Glutamatergic neuron (in vitro differentiated cells): Measurements from ENCODE around the gene SLC35F3. TPM values are rescaled to one million over a fixed set of nuclear protein-coding genes. Genes with fewer than 3 reads are reported as not detected.

Experiments used
- DNase-seq: peaks from one replicate; pipeline ENCODE4 v3.0.0; 2022
- H3K27ac Mint-ChIP-seq: one replicate; pipeline ENCODE4 v1.8.0; 2020; ENCODE audit warnings: mild to moderate bottlenecking, mixed read lengths, inconsistent platforms; ENCODE audit not compliant: unreplicated experiment
- H3K27me3 Mint-ChIP-seq: one replicate; pipeline ENCODE4 v1.8.0; 2020; ENCODE audit warnings: mild to moderate bottlenecking, moderate library complexity, mixed read lengths, inconsistent platforms; ENCODE audit not compliant: unreplicated experiment
- H3K36me3 Mint-ChIP-seq: one replicate; pipeline ENCODE4 v1.8.0; 2020; ENCODE audit warnings: mild to moderate bottlenecking, mixed read lengths, inconsistent platforms; ENCODE audit not compliant: unreplicated experiment
- H3K4me1 Mint-ChIP-seq: one replicate; pipeline ENCODE4 v1.8.0; 2020; ENCODE audit warnings: mild to moderate bottlenecking, low read depth, mixed read lengths, inconsistent platforms; ENCODE audit not compliant: unreplicated experiment
- H3K4me3 Mint-ChIP-seq: one replicate; pipeline ENCODE4 v1.8.0; 2020; ENCODE audit warnings: mild to moderate bottlenecking, mixed read lengths, inconsistent platforms; ENCODE audit not compliant: unreplicated experiment
- H3K9me3 Mint-ChIP-seq: one replicate; pipeline ENCODE4 v1.8.0; 2020; ENCODE audit warnings: mild to moderate bottlenecking, moderate library complexity, mixed read lengths, inconsistent platforms; ENCODE audit not compliant: unreplicated experiment
- total RNA-seq: library from RNA; stranded (reverse); fragmentation: NEBNext Ultra II Directional; extraction: Animal tissue kit (Norgen Biotek cat#: 25700); gene quantifications from one replicate; pipeline ENCODE4 v1.2.1, GENCODE V29; 2021; ENCODE audit not compliant: unreplicated experiment
- TF ChIP-seq, protein P1 (sequence below): fragments of 200-600 bp; sonication (generic); IDR thresholded peaks from one replicate; pipeline ENCODE4 v1.5.0; 2021; ENCODE audit not compliant: partially characterized antibody, unreplicated experiment

Gene SLC35F3
- total RNA-seq, 1 donor from 2014 or later, result 0.98 TPM

DNA sequence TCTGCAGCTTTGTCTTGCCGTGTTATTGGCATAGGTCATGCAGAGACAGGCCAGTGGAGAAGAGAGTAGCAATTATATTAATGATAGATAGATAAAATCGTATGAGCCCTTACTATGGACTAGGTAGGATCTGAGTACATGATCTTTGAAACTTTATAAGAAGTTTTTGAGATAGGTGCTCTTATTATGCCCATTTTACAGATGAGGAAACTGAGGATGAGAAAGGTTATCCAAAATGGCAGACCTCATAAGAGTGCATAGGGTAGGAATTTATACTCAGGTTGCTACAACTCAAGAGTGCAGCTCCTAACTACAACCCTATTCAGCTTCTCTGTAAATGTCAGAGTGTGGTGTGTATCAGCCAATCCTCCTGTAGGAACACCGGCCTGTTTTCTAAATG, 89.6 kb downstream of the SLC35F3 start:
- no peak for DNase-seq
- Mint-ChIP-seq H3K36me3 (no peaks in the 10 kb centered on the region), H3K27me3 (peaks cover 2% of the 10 kb centered on the region), H3K9me3 (peaks cover 2% of the 10 kb centered on the region), H3K27ac (no peak overlapping the region), H3K4me3 (no peak overlapping the region), H3K4me1 (peaks cover 6% of the 10 kb centered on the region)
- TF ChIP-seq, protein P1, sequence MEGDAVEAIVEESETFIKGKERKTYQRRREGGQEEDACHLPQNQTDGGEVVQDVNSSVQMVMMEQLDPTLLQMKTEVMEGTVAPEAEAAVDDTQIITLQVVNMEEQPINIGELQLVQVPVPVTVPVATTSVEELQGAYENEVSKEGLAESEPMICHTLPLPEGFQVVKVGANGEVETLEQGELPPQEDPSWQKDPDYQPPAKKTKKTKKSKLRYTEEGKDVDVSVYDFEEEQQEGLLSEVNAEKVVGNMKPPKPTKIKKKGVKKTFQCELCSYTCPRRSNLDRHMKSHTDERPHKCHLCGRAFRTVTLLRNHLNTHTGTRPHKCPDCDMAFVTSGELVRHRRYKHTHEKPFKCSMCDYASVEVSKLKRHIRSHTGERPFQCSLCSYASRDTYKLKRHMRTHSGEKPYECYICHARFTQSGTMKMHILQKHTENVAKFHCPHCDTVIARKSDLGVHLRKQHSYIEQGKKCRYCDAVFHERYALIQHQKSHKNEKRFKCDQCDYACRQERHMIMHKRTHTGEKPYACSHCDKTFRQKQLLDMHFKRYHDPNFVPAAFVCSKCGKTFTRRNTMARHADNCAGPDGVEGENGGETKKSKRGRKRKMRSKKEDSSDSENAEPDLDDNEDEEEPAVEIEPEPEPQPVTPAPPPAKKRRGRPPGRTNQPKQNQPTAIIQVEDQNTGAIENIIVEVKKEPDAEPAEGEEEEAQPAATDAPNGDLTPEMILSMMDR, result no peak

DNA sequence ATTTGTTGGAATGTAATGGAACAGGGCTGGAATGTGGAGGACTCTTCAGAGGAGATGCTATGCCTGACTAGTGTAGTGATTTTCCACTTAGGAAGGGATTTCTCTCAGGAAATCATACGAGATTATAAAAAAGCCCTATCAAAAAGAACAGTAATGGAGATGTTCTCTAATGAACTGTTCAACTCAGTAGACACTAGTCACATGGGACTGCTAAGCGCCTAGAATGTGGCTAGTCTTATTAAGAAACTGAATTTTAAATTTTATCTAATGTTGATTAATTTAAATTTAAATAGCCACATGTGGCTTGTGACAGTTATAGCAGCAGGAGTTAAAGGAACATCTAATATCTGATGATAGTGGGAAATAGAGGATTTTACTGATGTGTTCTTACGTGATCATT, 94.0 kb downstream of the SLC35F3 start:
- peaks cover 13% of the 10 kb centered on the region for H3K4me1 Mint-ChIP-seq
- H3K36me3 Mint-ChIP-seq, result no peaks in the 10 kb centered on the region
- H3K27ac Mint-ChIP-seq, result no peak overlapping the region
- TF ChIP-seq, protein P1, result no peak
- no peak overlapping the region for H3K4me3 Mint-ChIP-seq
- peaks cover 2% of the 10 kb centered on the region for H3K27me3 Mint-ChIP-seq
- DNase-seq, result no peak
- H3K9me3 Mint-ChIP-seq, result peaks cover 2% of the 10 kb centered on the region

DNA sequence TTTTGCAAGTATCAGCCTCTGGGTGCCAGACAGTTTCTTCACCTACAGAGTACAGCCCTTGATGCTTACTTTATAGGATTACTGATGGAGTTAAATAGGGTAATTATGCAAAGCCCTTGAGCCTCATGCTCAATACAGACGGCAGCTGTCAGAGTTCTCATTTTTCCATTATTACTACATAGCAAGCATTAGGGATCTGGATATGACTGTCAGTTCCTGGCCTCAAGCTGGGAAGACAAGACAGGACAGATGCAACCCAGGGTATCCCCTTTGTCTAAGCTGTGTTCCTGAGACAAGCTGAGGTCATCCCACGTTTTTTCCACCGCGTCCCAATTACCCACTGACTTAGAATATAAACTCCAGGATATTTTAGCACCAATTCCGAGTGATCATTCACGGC, 94.4 kb downstream of the SLC35F3 start:
- Mint-ChIP-seq H3K9me3 (peaks cover 2% of the 10 kb centered on the region), H3K36me3 (no peaks in the 10 kb centered on the region), H3K27me3 (peaks cover 2% of the 10 kb centered on the region), H3K27ac (peak overlapping the region; percentile 84), H3K4me3 (peak overlapping the region; percentile 2), H3K4me1 (peaks cover 13% of the 10 kb centered on the region)
- TF ChIP-seq, protein P1, result no peak
- peak; percentile 22 for DNase-seq

DNA sequence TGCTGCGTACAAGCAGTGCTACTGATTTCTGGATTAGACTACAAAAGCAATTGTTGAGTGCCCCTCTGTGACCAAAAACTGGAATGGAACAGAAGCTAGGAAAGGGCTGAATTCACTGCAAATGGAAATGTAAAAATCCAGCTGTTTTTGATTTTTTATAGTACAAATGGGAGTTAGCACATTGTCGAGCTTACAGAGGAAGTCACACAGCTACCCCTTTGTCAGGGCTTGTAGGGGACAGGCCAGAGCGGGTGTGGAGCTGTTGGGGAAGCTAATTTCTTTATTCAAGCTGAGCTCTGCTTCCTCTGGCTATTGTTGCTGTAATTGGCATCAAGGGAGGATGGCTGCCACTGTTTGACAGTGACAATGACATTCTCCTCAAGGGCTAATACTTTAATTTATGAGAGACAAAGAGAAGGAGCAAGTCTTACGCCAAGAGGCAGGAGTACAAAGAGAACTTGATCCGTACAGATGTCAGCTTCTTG, 96.1 kb downstream of the SLC35F3 start:
- Mint-ChIP-seq H3K9me3 (peaks cover 2% of the 10 kb centered on the region), H3K4me1 (peaks cover 13% of the 10 kb centered on the region), H3K36me3 (no peaks in the 10 kb centered on the region), H3K27me3 (peaks cover 2% of the 10 kb centered on the region), H3K4me3 (no peak overlapping the region), H3K27ac (no peak overlapping the region)
- no peak for DNase-seq
- TF ChIP-seq, protein P1, result no peak

DNA sequence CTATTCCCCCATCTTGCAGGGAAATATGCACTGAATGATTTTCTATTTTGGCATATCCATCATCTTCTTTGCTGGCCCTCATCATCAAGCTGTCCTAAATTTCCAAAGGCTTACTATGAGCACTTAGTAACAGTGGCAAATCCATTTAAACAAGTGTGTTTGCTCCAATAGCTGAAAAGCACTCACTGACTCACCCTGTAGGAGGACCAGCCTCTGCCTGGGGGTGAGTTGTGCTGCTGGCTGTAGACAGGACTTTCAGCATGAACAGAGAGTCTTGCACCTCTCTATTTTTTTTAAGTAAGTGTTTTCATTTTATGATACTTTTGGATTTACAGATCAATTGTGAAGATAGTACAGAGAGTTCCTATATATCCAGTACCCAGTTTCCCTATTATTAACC, 97.3 kb downstream of the SLC35F3 start:
- Mint-ChIP-seq H3K4me1 (peaks cover 13% of the 10 kb centered on the region), H3K36me3 (no peaks in the 10 kb centered on the region), H3K27me3 (peaks cover 2% of the 10 kb centered on the region), H3K27ac (no peak overlapping the region), H3K4me3 (no peak overlapping the region), H3K9me3 (peaks cover 2% of the 10 kb centered on the region)
- TF ChIP-seq, protein P1, result no peak
- DNase-seq, result no peak
